Measurements from ENCODE around the gene TMEM219.
A peak's percentile ranks its signal among the peaks of the same experiment; 100 is the strongest.

Gene TMEM219

GRCh38 chr16:29982560-29983419, 20.9 kb downstream of the TMEM219 start:
- DNase-seq (ENCODE audit: low read depth in 2 of 2), result no peak

- no peak for DNase-seq (ENCODE audit: low read depth in 2 of 2)
Observed at GRCh38 chr16:29983420-29984136, 21.7 kb downstream of the TMEM219 start.

- DNase-seq (ENCODE audit: low read depth in 2 of 2), result no peak
Observed at GRCh38 chr16:29984137-29984763, 22.4 kb downstream of the TMEM219 start.

GRCh38 chr16:29984764-29985147, 22.9 kb downstream of the TMEM219 start:
- DNase-seq (ENCODE audit: low read depth in 2 of 2), result no peak

- no peak for DNase-seq (ENCODE audit: low read depth in 2 of 2)
Observed at GRCh38 chr16:29985271-29985811, 23.5 kb downstream of the TMEM219 start.

- no peak for DNase-seq (ENCODE audit: low read depth in 2 of 2)
Observed at GRCh38 chr16:29986231-29986630, 24.4 kb downstream of the TMEM219 start.

GRCh38 chr16:29986931-29987330, 25.1 kb downstream of the TMEM219 start:
- no peak for DNase-seq (ENCODE audit: low read depth in 2 of 2)

GRCh38 chr16:29987371-29988085, 25.6 kb downstream of the TMEM219 start:
- no peak for DNase-seq (ENCODE audit: low read depth in 2 of 2)

GRCh38 chr16:29988346-29989075, 26.6 kb downstream of the TMEM219 start:
- no peak for DNase-seq (ENCODE audit: low read depth in 2 of 2)

- DNase-seq (ENCODE audit: low read depth in 2 of 2), result no peak
Observed at GRCh38 chr16:29989111-29989858, 27.4 kb downstream of the TMEM219 start.

- no peak for DNase-seq (ENCODE audit: low read depth in 2 of 2)
Observed at GRCh38 chr16:29990034-29990433, 28.2 kb downstream of the TMEM219 start.

- DNase-seq (ENCODE audit: low read depth in 2 of 2), result no peak
Observed at GRCh38 chr16:29990883-29991570, 29.1 kb downstream of the TMEM219 start.

GRCh38 chr16:29991571-29991904, 29.7 kb downstream of the TMEM219 start:
- no peak for DNase-seq (ENCODE audit: low read depth in 2 of 2)

GRCh38 chr16:29992344-29992967, 30.6 kb downstream of the TMEM219 start:
- DNase-seq (ENCODE audit: low read depth in 2 of 2), result no peak

GRCh38 chr16:29993191-29993902, 31.5 kb downstream of the TMEM219 start:
- DNase-seq (ENCODE audit: low read depth in 2 of 2), result no peak

- no peak for DNase-seq (ENCODE audit: low read depth in 2 of 2)
Observed at GRCh38 chr16:29993903-29994599, 32.2 kb downstream of the TMEM219 start.

- peak in 1 of 2 donors; percentile 67 for DNase-seq (ENCODE audit: low read depth in 2 of 2)
Observed at GRCh38 chr16:29994600-29995323, 32.9 kb downstream of the TMEM219 start.
